ENCODE results near the gene RACK1.

GRCh38 chr5:181224390-181225229, 19.1 kb downstream of the RACK1 start:
- TF ChIP-seq CTCF (conservative IDR thresholded peaks at IDR 0.05; ENCODE audit: low read depth, low read length) (no peak), FOS (IDR thresholded peaks at IDR 0.05; ENCODE audit: low read depth, low read length) (no peak)
